Smooth muscle cell (in vitro differentiated cells): ENCODE measurements around the gene AGBL1. TPM values are rescaled to one million over a fixed set of nuclear protein-coding genes. Genes with fewer than 3 reads are reported as not detected.

Experiments
- DNase-seq: peaks from one replicate; lab custom pipeline; 2025; ENCODE audit not compliant: unreplicated experiment; lab: John Stamatoyannopoulos, UW
- H2AFZ ChIP-seq: fragments of 200-600 bp; sonication (generic); 2 replicates; pipeline ENCODE4 v1.6.0; 2016; ENCODE audit warnings: antibody characterized with exemption, low read depth, mild to moderate bottlenecking
- H3F3A ChIP-seq: fragments of 200-600 bp; sonication (generic); 2 replicates; pipeline ENCODE4 v1.6.0; 2017; ENCODE audit warnings: antibody characterized with exemption, low read depth
- H3K27ac ChIP-seq: fragments of 200-600 bp; sonication (generic); 2 replicates; pipeline ENCODE4 v1.5.1; 2016; ENCODE audit warnings: low read depth, mild to moderate bottlenecking
- H3K27me3 ChIP-seq: fragments of 200-600 bp; sonication (generic); 2 replicates; pipeline ENCODE4 v1.6.1; 2016; ENCODE audit warnings: low read depth, mild to moderate bottlenecking
- H3K36me3 ChIP-seq: fragments of 200-600 bp; sonication (generic); 2 replicates; pipeline ENCODE4 v1.5.1; 2016; ENCODE audit warnings: low read depth
- H3K4me1 ChIP-seq: fragments of 200-600 bp; sonication (generic); 2 replicates; pipeline ENCODE4 v1.5.1; 2016; ENCODE audit warnings: low read depth
- H3K4me2 ChIP-seq: fragments of 200-600 bp; sonication (generic); 2 replicates; pipeline ENCODE4 v1.6.0; 2016; ENCODE audit warnings: mild to moderate bottlenecking
- H3K4me3 ChIP-seq: fragments of 200-600 bp; sonication (generic); 2 replicates; pipeline ENCODE4 v1.5.1; 2016; ENCODE audit warnings: mild to moderate bottlenecking
- H3K79me2 ChIP-seq: fragments of 200-600 bp; sonication (generic); 2 replicates; pipeline ENCODE4 v1.6.0; 2016; ENCODE audit warnings: low read depth, mild to moderate bottlenecking
- H3K9ac ChIP-seq: fragments of 200-600 bp; sonication (generic); 2 replicates; pipeline ENCODE4 v1.6.0; 2016; ENCODE audit warnings: low read depth
- H3K9me3 ChIP-seq: fragments of 200-600 bp; sonication (generic); replicated peaks from 2 replicates; pipeline ENCODE4 v1.5.1; 2016; ENCODE audit warnings: low read depth
- H4K20me1 ChIP-seq: fragments of 200-600 bp; sonication (generic); 2 replicates; pipeline ENCODE4 v1.6.0; 2016; ENCODE audit warnings: low read depth
- CTCF ChIP-seq: fragments of 200-600 bp; sonication (generic); IDR thresholded peaks from 2 replicates; pipeline ENCODE4 v1.5.1; 2017; ENCODE audit warnings: borderline replicate concordance, mild to moderate bottlenecking, antibody characterized with exemption; ENCODE audit not compliant: insufficient read depth, poor library complexity, severe bottlenecking
- WGBS: methylation state at CpG from one replicate; pipeline ENCODE4 v1.1.7; 2016; ENCODE audit warnings: low lambda C conversion rate; 5-methylcytosine and 5-hydroxymethylcytosine counted together
- polyA plus RNA-seq: library from polyadenylated mRNA; unstranded; fragments of >200 nt; fragmentation: Nextera tagmentation; extraction: Ambion mirVana; gene quantifications from 2 replicates; pipeline ENCODE4 v1.2.1, GENCODE V29; 2016
- total RNA-seq: library from RNA; depleted of rRNA; stranded (reverse); fragments of >200 nt; gene quantifications from 2 replicates; pipeline ENCODE4 v1.2.3, GENCODE V29; 2014

The AGBL1 gene
- total and polyA plus RNA-seq, 2 experiments from 2014 or later: not detected

- Histone ChIP-seq H3K9ac (no peak overlapping the region), H3K9me3 (no peaks in the 10 kb centered on the region), H3K4me1 (peaks cover 4% of the 10 kb centered on the region), H3K4me3 (no peak overlapping the region), H3F3A (no peaks in the 10 kb centered on the region), H3K27me3 (no peaks in the 10 kb centered on the region), H3K36me3 (no peaks in the 10 kb centered on the region), H3K4me2 (no peak overlapping the region), H3K27ac (no peak overlapping the region), H4K20me1 (no peaks in the 10 kb centered on the region), H3K79me2 (no peaks in the 10 kb centered on the region), H2AFZ (no peak overlapping the region)
- TF ChIP-seq CTCF: no peak
- WGBS: 65% methylated on average over 3 of the region's 3 CpGs
- no peak for DNase-seq
Measured at GRCh38 chr15:86894269-86894668, 814.6 kb downstream of the AGBL1 start.

- Histone ChIP-seq H2AFZ (no peak overlapping the region), H3K36me3 (no peaks in the 10 kb centered on the region), H3K4me3 (no peak overlapping the region), H3F3A (no peaks in the 10 kb centered on the region), H3K27ac (no peak overlapping the region), H3K9ac (no peak overlapping the region), H3K9me3 (no peaks in the 10 kb centered on the region), H4K20me1 (no peaks in the 10 kb centered on the region), H3K4me2 (no peak overlapping the region), H3K79me2 (no peaks in the 10 kb centered on the region), H3K4me1 (no peaks in the 10 kb centered on the region), H3K27me3 (no peaks in the 10 kb centered on the region)
- TF ChIP-seq CTCF: no peak
- 88% methylated on average over 4 of the region's 4 CpGs for whole genome bisulfite sequencing
- no peak for DNase-seq
Measured at GRCh38 chr15:86903642-86904421, 824.2 kb downstream of the AGBL1 start.

DNA sequence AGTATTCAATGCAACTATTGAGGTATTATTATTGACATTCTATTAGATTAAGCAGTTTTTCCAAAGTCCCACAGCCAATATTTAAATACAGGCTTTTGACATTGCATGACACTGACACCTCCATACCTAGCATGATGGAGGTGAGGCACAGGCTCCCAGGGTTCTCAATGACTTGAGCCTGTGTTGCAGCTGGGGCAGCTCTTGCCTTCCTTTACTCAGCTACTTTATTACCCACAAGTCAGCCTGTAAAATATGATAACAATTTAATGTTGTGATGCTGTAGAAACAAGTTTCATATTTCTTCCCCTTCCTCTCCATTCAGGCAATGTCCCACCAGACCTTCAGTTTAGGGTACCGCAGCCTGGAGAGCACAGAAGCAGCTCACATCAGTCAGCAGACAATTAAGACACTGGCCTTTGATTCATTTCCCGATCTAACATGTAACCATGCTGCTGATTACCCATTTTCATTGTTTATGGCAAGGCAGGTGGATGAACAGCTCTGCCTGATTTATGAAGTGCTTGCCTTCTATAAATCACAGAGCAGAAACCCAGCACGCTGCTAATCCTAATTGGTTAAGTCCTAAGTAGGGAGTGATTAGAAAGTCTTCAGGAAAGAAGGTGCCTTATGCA, 826.1 kb downstream of the AGBL1 start:
- Histone ChIP-seq H4K20me1 (no peaks in the 10 kb centered on the region), H3K9me3 (no peaks in the 10 kb centered on the region), H3F3A (no peaks in the 10 kb centered on the region), H3K27me3 (no peaks in the 10 kb centered on the region), H3K36me3 (no peaks in the 10 kb centered on the region), H3K79me2 (no peaks in the 10 kb centered on the region), H2AFZ (no peak overlapping the region), H3K4me2 (no peak overlapping the region), H3K4me3 (no peak overlapping the region), H3K9ac (no peak overlapping the region), H3K4me1 (no peaks in the 10 kb centered on the region), H3K27ac (no peak overlapping the region)
- TF ChIP-seq CTCF: no peak
- WGBS: 68% methylated on average over 3 of the region's 3 CpGs
- DNase-seq: no peak
